ENCODE results near the gene EP400.

GRCh38 chr12:132014915-132015280, 65.2 kb downstream of the EP400 start:
- TF ChIP-seq POLR2A (IDR thresholded peaks at IDR 0.05; ENCODE audit: low read depth, low read length) (no peak), POLR2AphosphoS5 (IDR thresholded peaks at IDR 0.05; ENCODE audit: low read depth, low read length) (no peak), TAF1 (IDR thresholded peaks at IDR 0.05; ENCODE audit: borderline replicate concordance, low read depth, low read length) (no peak)
